Measurements from ENCODE around the gene ZDHHC3.

The ZDHHC3 gene

DNA sequence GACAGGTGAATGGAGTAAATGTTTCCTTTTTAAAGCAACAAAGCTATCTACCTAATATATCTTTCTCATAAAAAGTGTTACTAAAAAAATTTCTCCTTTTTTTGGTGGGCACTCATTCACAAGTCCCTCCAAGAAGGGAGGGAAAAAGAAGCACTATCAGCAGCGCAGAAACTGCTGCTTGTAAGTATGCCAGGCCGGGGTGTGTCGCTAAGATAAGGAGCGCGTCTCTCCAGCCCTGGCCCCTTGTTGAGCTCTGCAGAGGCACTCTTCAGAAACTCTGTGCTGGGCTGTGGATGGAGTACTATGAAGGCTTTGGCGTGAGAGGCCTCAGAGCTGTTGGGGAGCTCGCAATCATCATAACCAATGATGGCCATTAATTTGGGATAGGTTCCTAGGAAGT is 49.1 kb downstream of the ZDHHC3 start:
- no peak for DNase-seq (ENCODE audit: low read depth)

DNA sequence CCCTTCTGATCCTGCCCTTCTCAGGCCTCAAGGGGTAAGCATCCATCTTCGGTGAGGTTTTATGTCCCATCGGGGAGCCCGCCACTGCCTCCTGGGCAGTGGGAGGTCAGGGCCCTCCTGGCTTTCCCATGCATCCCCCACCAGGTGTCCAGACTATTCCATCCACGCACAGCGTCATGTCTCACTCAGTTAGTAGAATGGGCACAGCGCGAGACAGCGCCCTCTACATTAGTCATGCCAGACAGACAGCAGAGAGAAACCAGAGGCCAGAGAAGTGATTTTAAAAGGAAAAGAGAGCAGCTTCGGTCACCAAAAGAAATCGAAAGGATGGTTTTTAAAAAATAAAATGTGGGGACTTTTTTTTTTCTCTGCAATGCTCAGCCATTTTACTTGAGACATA is 49.8 kb downstream of the ZDHHC3 start:
- no peak for DNase-seq (ENCODE audit: low read depth)

GRCh38 chr3:44924457-44925084 is 51.4 kb downstream of the ZDHHC3 start:
- DNase-seq (ENCODE audit: low read depth), result no peak

DNA sequence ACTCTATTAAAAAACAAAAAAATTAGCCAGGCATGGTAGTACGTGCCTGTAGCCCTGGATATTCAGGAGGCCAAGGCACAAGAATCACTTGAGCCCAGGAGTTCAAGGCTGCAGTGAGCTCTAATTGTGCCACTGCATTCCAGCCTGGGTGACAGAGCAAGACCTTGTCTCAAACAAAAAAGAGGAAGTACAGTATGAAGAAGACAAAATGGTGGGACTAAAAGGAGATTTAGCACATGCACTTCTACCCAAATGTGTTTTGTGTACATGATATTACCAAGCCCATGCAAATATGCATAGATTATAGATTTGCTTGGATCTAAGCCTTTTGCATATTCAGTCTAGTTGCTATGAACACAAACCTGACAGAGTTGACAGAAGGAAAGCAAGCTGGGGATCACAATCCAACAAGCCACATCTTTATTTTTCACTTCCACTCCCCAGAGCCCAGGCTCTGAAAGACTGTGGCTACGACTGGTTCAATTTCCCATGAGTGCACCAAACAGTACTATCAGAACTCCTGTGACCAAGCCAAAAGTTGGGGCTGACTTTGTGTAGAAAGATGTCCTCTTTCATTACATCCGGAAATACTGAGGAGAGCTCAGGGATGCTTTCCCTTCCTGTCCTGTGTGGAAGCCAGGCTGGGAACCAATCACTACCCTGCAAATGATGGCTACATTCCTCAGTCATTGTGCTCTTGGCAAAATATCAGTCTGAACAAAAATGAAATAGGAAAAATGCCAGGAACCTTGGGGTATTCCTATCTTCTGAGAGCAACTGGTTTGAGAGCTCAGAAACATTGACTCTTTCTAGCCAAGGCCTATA is 52.1 kb downstream of the ZDHHC3 start:
- DNase-seq (ENCODE audit: low read depth), result no peak

- no peak for DNase-seq (ENCODE audit: low read depth)
Measured at GRCh38 chr3:44920081-44920480, 55.9 kb downstream of the ZDHHC3 start.

GRCh38 chr3:44918581-44918980 is 57.4 kb downstream of the ZDHHC3 start:
- DNase-seq (ENCODE audit: low read depth), result no peak

DNA sequence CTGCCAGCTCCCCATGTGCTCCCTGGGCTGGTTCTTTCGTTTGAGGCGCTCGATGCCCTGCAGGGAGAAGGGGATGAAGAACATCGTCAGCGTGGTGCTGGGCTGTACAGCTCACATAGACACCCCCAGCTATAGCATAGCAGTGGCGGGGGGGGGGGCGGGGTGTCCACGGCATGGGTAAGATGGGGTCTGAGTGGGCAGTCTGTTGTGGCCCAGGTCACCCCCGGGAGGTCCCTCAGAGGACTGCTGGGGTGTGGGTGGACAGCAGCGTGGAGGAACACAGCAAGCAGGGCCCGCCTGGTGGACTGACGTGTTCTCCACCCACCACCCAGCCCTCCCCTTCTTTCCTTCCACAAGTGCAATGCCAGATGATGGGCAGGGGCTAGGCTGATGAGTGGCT is 57.9 kb downstream of the ZDHHC3 start:
- no peak for DNase-seq (ENCODE audit: low read depth)

DNA sequence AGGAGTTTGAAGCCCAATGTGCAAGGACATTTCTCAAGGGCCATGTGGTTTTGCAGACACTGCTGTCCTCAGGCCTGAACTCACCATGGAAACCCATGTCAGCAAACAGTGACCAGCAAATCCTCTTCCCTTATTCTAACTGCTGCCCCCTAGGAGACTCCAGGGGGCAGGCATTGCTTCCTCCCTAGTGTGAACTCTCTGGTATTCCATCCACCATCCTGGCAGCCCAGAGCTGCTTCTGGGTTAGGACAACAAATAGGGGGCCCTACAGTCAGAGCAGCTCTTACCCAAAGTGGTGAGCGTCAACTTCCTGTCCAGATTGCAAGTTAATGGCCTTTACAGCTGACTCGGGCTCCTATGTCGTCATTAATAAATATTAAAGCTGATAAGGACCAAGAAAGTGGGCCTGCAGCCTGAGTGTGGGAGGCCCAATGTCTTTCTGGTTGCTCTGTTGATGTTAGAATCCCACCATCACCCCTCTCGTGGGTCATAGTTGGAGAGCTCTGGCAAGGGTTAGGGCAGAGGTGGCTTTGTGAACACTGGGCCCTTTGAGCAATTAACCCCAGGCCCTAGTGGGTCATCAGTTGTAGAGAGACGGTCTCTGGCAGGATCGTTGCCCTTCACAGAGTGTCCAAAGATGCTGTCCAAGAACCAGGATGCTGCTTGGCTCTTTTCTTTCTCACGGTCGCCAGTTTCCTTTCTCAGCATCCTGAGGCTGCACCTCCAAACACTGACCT is 60.1 kb downstream of the ZDHHC3 start:
- no peak for DNase-seq (ENCODE audit: low read depth)

GRCh38 chr3:44914936-44915335 is 61.0 kb downstream of the ZDHHC3 start:
- DNase-seq (ENCODE audit: low read depth), result no peak

- peak; percentile 49 for DNase-seq (ENCODE audit: low read depth)
Measured at GRCh38 chr3:44913868-44914468, 62.0 kb downstream of the ZDHHC3 start.

- no peak for DNase-seq (ENCODE audit: low read depth)
Measured at GRCh38 chr3:44910693-44911092, 65.3 kb downstream of the ZDHHC3 start.

GRCh38 chr3:44909063-44909462 is 66.9 kb downstream of the ZDHHC3 start:
- no peak for DNase-seq (ENCODE audit: low read depth)

- DNase-seq (ENCODE audit: low read depth), result no peak
Measured at GRCh38 chr3:44907612-44908011, 68.4 kb downstream of the ZDHHC3 start.

DNA sequence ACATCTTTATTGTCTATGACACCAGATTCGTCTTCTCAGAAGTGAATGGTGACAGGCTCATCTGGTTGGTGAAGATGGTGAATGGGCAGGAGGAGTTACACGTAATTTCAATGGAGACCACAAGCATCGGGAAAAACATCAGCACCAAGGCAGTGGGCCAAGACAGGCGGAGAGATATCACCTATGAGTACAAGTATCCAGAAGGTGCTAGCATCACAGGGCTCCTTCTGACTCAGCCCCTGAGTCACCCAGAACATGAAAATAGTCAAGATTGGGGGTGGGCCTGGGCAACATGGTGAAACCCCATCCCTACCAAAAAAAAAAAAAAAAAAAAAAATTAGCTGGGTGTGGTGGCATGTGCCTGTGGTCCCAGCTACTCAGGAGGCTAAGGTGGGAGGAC is 69.0 kb downstream of the ZDHHC3 start:
- no peak for DNase-seq (ENCODE audit: low read depth)

DNA sequence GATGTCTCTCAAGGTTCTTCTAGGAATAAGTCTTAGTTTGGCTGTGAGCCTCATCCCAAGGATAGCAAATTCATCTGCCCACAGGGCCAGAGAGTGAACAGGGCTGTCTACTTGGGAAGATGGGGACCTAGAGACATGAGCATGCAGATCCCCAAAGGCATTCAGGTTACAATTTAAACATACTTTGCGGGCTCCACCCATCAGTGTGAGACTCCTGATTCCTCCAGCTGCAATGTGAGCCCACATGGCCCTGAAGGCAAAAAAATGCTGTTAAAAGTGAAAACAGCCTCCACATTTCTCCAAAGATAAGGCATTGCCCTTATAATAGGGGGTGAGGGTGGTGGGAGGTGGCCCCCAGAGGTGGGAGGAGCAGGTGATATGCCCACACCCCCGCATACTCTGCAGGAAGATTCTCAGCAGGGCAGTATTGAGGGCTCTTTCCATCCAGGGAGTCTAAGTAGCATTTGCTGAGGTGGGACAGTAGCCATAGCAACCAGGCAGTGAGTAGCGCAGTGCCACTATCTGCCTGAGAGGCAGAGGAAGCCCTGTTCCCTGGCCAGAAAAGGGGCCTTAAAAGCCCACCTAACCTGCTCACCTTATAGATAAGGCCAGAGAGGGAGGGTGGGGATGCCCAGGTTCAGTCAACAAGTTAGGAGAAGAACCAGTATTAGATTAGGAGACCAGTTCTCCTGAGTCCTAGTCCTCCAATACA is 70.4 kb downstream of the ZDHHC3 start:
- no peak for DNase-seq (ENCODE audit: low read depth)

- no peak for DNase-seq (ENCODE audit: low read depth)
Measured at GRCh38 chr3:44903751-44904150, 72.2 kb downstream of the ZDHHC3 start.

DNA sequence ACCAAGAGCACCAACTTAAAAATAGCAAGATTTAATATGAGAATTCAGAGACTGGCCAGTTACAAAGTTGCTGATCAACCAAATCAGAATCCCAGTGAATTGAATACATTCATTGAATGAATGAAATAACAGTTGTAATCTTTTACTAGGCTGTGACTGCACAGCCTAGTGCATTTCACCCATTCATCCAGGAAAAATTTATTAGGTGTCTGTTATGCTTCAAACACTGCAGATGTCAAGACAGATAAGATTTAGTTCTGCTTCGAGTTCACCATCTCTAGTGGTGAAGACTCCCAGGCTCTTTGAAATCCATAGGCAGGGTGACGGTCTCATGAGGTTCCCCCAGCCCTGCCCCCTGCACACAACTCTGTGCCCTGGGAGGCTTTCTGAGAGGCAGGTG is 72.7 kb downstream of the ZDHHC3 start:
- DNase-seq (ENCODE audit: low read depth), result no peak

- no peak for DNase-seq (ENCODE audit: low read depth)
Measured at GRCh38 chr3:44902628-44903027, 73.3 kb downstream of the ZDHHC3 start.

DNA sequence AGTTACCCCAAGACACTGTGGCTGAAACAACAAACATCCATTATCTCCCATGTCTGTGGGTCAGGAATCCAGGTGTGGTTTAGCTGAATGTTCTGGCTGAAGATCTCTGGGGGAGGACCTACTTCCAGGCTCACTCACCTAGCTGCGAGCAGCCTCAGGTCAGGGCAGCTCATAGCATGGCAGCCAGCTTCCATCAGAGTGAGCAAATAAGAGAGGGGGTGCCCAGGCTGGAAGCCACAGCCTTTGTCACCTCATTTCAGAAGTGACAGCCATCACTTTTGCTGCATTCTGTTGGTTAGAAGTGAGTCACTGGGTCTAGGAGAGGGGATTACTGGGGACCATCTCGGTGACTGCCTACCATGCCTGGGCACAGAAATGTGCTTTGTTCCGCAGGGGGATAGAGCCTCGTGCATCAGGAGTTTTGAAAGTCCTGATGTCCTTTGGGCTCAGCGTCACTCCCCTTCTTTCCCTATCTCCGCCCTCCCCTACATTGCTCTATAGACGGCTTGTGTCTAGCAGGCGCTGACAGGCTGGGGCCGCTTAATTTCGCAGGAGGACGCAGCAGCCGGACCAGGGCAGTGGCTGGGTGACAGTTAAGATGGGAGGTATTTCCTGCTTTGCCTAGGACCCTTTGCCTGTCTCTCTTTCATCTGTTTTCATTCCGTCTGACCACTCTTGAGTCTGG is 76.1 kb downstream of the ZDHHC3 start:
- no peak for DNase-seq (ENCODE audit: low read depth)

DNA sequence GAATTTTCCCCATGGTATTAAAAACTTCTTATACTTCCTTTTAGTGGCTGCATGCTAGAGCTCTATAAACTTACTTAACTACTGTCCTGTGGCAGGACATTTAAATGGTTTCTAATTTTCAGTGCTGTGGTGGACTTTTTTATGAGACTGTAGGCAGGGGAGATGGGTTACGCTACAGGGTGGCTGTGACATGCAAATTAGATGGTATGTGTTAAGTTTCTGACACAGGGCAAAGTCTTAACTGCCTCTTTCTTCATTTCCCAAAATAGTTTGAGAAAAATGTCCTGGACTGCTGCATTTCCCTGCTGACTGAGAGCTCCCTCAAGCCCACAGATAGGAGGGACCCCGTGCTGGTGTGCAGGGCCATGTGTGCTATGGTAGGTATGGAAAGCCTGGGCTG is 79.5 kb downstream of the ZDHHC3 start:
- DNase-seq (ENCODE audit: low read depth), result no peak

- DNase-seq (ENCODE audit: low read depth), result no peak
Measured at GRCh38 chr3:44894485-44894884, 81.5 kb downstream of the ZDHHC3 start.
